ENCODE data around the gene MYH4. TPM values are rescaled to one million over a fixed set of nuclear protein-coding genes. Genes with fewer than 3 reads are reported as not detected.

MYH4 gene
- total and polyA plus RNA-seq, 3 donors from 2014 or later = 0.08 to 0.39 (median 0.31) TPM

DNA sequence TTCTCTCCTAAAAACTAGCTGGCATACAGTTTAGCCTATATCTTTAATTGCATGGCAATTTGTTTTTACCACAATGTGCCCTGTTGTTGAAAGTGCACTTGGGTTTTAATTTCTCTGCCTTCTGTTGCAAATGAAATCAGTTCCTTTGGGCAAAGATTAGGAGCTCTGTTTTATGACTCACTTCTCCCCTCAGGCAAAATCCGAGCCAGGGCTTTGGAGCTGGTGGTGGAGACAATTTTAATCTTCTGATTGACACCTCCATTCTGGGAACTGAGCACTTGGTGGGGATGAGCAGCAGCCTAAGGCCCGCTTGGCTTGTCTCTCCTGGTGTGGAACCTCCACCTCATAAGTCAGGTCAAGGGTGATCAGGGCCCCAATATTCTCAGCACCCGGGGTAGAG, 34.3 kb downstream of the MYH4 start:
- TF ChIP-seq POLR2A (IDR thresholded peaks at IDR 0.05) = no peak
- TF ChIP-seq, protein P1, sequence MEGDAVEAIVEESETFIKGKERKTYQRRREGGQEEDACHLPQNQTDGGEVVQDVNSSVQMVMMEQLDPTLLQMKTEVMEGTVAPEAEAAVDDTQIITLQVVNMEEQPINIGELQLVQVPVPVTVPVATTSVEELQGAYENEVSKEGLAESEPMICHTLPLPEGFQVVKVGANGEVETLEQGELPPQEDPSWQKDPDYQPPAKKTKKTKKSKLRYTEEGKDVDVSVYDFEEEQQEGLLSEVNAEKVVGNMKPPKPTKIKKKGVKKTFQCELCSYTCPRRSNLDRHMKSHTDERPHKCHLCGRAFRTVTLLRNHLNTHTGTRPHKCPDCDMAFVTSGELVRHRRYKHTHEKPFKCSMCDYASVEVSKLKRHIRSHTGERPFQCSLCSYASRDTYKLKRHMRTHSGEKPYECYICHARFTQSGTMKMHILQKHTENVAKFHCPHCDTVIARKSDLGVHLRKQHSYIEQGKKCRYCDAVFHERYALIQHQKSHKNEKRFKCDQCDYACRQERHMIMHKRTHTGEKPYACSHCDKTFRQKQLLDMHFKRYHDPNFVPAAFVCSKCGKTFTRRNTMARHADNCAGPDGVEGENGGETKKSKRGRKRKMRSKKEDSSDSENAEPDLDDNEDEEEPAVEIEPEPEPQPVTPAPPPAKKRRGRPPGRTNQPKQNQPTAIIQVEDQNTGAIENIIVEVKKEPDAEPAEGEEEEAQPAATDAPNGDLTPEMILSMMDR (IDR thresholded peaks at IDR 0.05) = no peak
- no peaks in the 10 kb centered on the region for H3K4me1 ChIP-seq
- H3K9me3 ChIP-seq = no peaks in the 10 kb centered on the region
- H3K27ac ChIP-seq = no peak overlapping the region
- H3K27me3 ChIP-seq = no peaks in the 10 kb centered on the region
- intact Hi-C loops (cut with DNase I; ENCODE audit: low total_unique reads) = no loop called here
- DNase-seq = no peak
- 84 to 86% methylated on average over 3 of the region's 3 CpGs for WGBS, 2 donors
- no peaks in the 10 kb centered on the region for H3K36me3 ChIP-seq (ENCODE audit: low read depth, missing control alignments)
- H3K4me3 ChIP-seq = no peak overlapping the region

DNA sequence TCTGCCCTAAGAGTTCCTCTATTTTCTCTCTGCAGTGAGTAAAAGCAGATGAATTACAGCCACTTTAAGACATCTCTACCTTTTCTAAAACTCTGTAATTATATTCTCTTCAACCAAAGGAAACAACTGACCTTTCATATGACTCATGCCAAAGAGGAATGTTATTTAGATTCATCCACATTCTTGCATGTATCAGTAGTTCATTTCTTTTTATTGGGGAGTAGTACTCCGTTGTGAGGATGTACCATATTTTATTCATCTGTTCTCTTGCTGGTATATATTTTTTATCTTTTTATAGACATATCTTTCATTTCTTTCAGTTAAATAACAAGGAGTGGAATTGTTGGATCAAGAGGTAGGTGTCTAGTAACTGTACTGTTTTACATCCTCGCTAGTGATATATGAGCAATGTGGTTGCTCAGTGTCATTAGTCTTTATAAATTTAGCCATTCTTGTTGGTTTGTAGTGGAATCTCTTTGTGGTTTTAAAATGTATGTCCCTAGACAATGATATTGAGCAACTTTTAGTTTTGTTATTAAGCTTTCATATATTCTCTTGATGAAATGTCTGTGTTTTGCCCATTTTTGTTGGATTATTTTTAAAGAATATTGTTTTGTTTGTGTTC, 39.8 kb downstream of the MYH4 start:
- DNase-seq = no peak
- H3K27me3 ChIP-seq = no peaks in the 10 kb centered on the region
- TF ChIP-seq, protein P1 (IDR thresholded peaks at IDR 0.05) = no peak
- no peak for TF ChIP-seq POLR2A (IDR thresholded peaks at IDR 0.05)
- H3K27ac ChIP-seq = no peak overlapping the region
- H3K9me3 ChIP-seq = no peaks in the 10 kb centered on the region
- 63 to 66% methylated on average over 2 of the region's 2 CpGs for WGBS, 2 donors
- H3K36me3 ChIP-seq (ENCODE audit: low read depth, missing control alignments) = no peaks in the 10 kb centered on the region
- intact Hi-C loops (cut with DNase I; ENCODE audit: low total_unique reads) = no loop called here
- H3K4me1 ChIP-seq = no peaks in the 10 kb centered on the region
- H3K4me3 ChIP-seq = no peak overlapping the region

DNA sequence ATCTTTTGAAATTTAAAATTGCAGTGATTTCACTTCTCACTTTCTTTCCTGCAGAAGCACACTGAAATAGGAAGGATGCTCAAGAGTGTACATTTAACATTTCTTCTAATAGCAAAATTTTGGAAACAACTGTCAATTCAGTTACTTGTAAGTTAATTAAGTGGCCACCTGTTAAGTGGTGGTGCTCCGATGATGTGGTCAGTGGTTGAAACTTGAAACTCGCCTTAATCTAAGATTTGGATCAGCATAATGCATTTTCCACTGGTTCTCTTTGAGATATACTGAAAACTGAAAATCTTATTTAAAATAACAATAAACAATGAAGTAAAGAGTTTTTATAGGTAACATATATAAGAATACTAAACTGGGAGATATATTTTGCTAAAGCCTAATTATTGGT, 40.6 kb downstream of the MYH4 start:
- Histone ChIP-seq H3K27ac (no peak overlapping the region), H3K9me3 (no peaks in the 10 kb centered on the region), H3K4me1 (no peaks in the 10 kb centered on the region), H3K27me3 (no peaks in the 10 kb centered on the region), H3K36me3 (ENCODE audit: low read depth, missing control alignments) (no peaks in the 10 kb centered on the region), H3K4me3 (no peak overlapping the region)
- 72 to 87% methylated on average over 2 of the region's 2 CpGs for whole genome bisulfite sequencing, 2 donors
- TF ChIP-seq, protein P1 (IDR thresholded peaks at IDR 0.05) = no peak
- TF ChIP-seq POLR2A (IDR thresholded peaks at IDR 0.05) = no peak
- intact Hi-C loops (cut with DNase I; ENCODE audit: low total_unique reads) = no loop called here
- no peak for DNase-seq

DNA sequence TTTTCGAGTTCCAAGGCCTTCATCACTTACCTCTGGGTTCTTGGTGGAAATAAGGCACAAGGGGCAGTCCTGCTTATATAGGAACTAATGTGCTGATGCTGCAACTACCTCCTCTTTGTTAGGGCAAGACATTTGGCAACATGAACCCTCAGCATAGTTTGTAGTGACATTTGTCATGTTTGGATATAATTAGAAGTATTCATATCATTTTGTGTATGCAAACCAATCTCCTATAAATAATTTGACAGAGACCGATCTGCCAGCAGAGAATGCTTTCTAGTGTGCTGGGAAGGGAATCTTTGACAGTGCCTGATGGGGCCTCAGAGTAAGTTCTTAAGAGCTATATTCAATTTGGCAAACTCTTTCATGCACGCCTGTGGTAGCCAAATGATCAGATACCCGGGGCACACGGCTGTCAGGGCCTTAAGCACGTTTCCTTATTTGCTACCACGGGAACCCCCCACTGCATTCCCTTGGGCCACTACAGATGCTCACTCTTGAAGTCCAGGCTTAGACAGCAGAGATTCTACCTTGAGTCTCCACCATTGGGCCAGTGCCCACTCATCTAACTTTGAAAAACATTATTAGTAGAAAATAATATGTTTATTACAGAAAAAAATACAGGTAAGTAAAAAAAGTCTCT, 47.3 kb downstream of the MYH4 start, which contains the start of gene MYH8:
MYH8 (minus strand) TSS at position 51 of the 643 bp plus-strand sequence. CDS start 1,723 bp downstream, outside the sequence.
- no peaks in the 10 kb centered on the region for H3K27me3 ChIP-seq
- no peak within 1 kb of the TSS for H3K27ac ChIP-seq
- H3K4me3 ChIP-seq = no peak within 1 kb of the TSS
- no peaks in the 10 kb centered on the region for H3K4me1 ChIP-seq
- intact Hi-C loops (cut with DNase I; ENCODE audit: low total_unique reads) = no loop called here
- 88 to 89% methylated on average over 7 of the region's 7 CpGs for WGBS, 2 donors
- H3K9me3 ChIP-seq = no peaks in the 10 kb centered on the region
- H3K36me3 ChIP-seq (ENCODE audit: low read depth, missing control alignments) = no peaks in the 10 kb centered on the region
- TF ChIP-seq, protein P1 (IDR thresholded peaks at IDR 0.05) = no peak
- no peak for TF ChIP-seq POLR2A (IDR thresholded peaks at IDR 0.05)
- DNase-seq = no peak
